B cell (primary cell): ENCODE measurements around the gene KCNG4. TPM values are rescaled to one million over a fixed set of nuclear protein-coding genes. Genes with fewer than 3 reads are reported as not detected.

Experiments used
- ATAC-seq: fragments of 200-7000 bp; cut with Tn5 transposase; one replicate; pipeline ENCODE4 v1.10.0; 2021; ENCODE audit warnings: low read depth, mild to moderate bottlenecking, moderate number of reproducible peaks, moderate library complexity
- CTCF ChIA-PET: fragments of 350-600 bp; sonication (Branson Sonifier 250); formaldehyde crosslinking; loops from one replicate; lab custom pipeline; 2021; ENCODE audit warnings: antibody characterized with exemption, inconsistent platforms; lab: Charles Lee
- POLR2A ChIA-PET: fragments of 350-600 bp; sonication (Branson Sonifier 250); formaldehyde crosslinking; loops from one replicate; lab custom pipeline; 2021; ENCODE audit warnings: antibody characterized with exemption; lab: Charles Lee
- DNase-seq: peaks from one replicate; pipeline ENCODE4 v3.0.0; 2013
- H2AFZ ChIP-seq: 2 replicates; pipeline ENCODE4 v1.6.1; 2012; ENCODE audit warnings: mild to moderate bottlenecking, low read depth, low read length; ENCODE audit not compliant: insufficient read depth, poor library complexity, severe bottlenecking
- H3K27ac ChIP-seq, 2 donors: 1 replicate in 1 of 2; 2 replicates in 1 of 2; pipeline ENCODE4 v1.5.1; 2012 to 2013; ENCODE audit warnings: low read length in 2 of 2, mild to moderate bottlenecking in 2 of 2, moderate library complexity in 1 of 2
- H3K27me3 ChIP-seq, 4 experiments: fragments of 200-600 bp in 1 of 4; sonication (generic) in 1 of 4; replicated peaks in 1 of 4; 1 replicate in 2 of 4; 2 replicates in 2 of 4; pipeline versions ENCODE4 v1.6.1 to v1.7.0; 2013 to 2016; ENCODE audit warnings: low read length in 3 of 4, mild to moderate bottlenecking in 2 of 4, mixed read lengths in 1 of 4, moderate library complexity in 1 of 4; ENCODE audit not compliant: insufficient read depth in 4 of 4, control insufficient read depth in 3 of 4; ENCODE audit errors: control extremely low read depth in 1 of 4
- H3K36me3 ChIP-seq, 2 experiments: replicated peaks in 1 of 2; 1 replicate in 1 of 2; 2 replicates in 1 of 2; pipeline versions ENCODE4 v1.6.1 to v1.7.1; 2013; ENCODE audit warnings: low read length in 1 of 2; ENCODE audit not compliant: insufficient read depth in 2 of 2, control insufficient read depth in 1 of 2; ENCODE audit errors: control extremely low read depth in 1 of 2, extremely low read depth in 1 of 2
- H3K4me1 ChIP-seq, 2 donors: fragments of 200-600 bp in 1 of 2; sonication (generic) in 1 of 2; 1 replicate in 1 of 2; 2 replicates in 1 of 2; pipeline versions ENCODE4 v1.5.1 to v1.6.1; 2013 to 2017; ENCODE audit warnings: low read length in 2 of 2; ENCODE audit not compliant: control insufficient read depth in 2 of 2, insufficient read depth in 2 of 2
- H3K4me2 ChIP-seq: replicated peaks from 2 replicates; pipeline ENCODE3; 2012; ENCODE audit warnings: mild to moderate bottlenecking, low read depth, low read length; ENCODE audit not compliant: poor library complexity, severe bottlenecking
- H3K4me3 ChIP-seq, 5 experiments: fragments of 200-600 bp in 1 of 5; sonication (generic) in 1 of 5; 1 replicate in 3 of 5; 2 replicates in 2 of 5; pipeline versions ENCODE4 v1.5.1 to v1.7.0; 2011 to 2016; ENCODE audit warnings: low read length in 4 of 5, mild to moderate bottlenecking in 4 of 5, low read depth in 2 of 5, control low read depth in 1 of 5, moderate library complexity in 1 of 5; ENCODE audit not compliant: insufficient read depth in 1 of 5; ENCODE audit errors: control extremely low read depth in 1 of 5, extremely low read depth in 1 of 5
- H3K79me2 ChIP-seq: fragments of 200-600 bp; sonication (generic); one replicate; pipeline ENCODE4 v1.6.0; 2016; ENCODE audit warnings: low read length; ENCODE audit not compliant: control insufficient read depth, insufficient read depth
- H3K9ac ChIP-seq: fragments of 200-600 bp; sonication (generic); 2 replicates; pipeline ENCODE4 v1.6.1; 2017; ENCODE audit warnings: mild to moderate bottlenecking, low read length, moderate library complexity
- H3K9me3 ChIP-seq, 3 donors: one replicate each; pipeline versions ENCODE4 v1.6.1 to v1.7.1; 2013; ENCODE audit warnings: low read length in 2 of 3; ENCODE audit not compliant: control insufficient read depth in 2 of 3, insufficient read depth in 1 of 3; ENCODE audit errors: control extremely low read depth in 1 of 3
- H4K20me1 ChIP-seq: 2 replicates; pipeline ENCODE4 v1.6.0; 2012; ENCODE audit warnings: mild to moderate bottlenecking, low read length; ENCODE audit not compliant: insufficient read depth, control insufficient read depth, poor library complexity, severe bottlenecking
- H3K27ac Mint-ChIP-seq: one replicate; pipeline ENCODE4 v1.8.0; 2021; ENCODE audit warnings: mixed read lengths
- H3K27me3 Mint-ChIP-seq: one replicate; pipeline ENCODE4 v1.8.0; 2021; ENCODE audit warnings: mixed read lengths
- H3K4me1 Mint-ChIP-seq: one replicate; pipeline ENCODE4 v1.8.0; 2021; ENCODE audit warnings: mixed read lengths
- H3K4me3 Mint-ChIP-seq: one replicate; pipeline ENCODE4 v1.8.0; 2021; ENCODE audit warnings: mixed read lengths
- H3K9me3 Mint-ChIP-seq: one replicate; pipeline ENCODE4 v1.8.0; 2022; ENCODE audit warnings: mixed read lengths; ENCODE audit not compliant: insufficient read depth
- EZH2 ChIP-seq: IDR thresholded peaks from 2 replicates; pipeline ENCODE4 v1.6.1; 2012; ENCODE audit warnings: borderline replicate concordance, low read depth, mild to moderate bottlenecking, moderate library complexity, low read length; ENCODE audit not compliant: insufficient read depth, poor library complexity, severe bottlenecking
- WGBS: methylation state at CpG from one replicate; pipeline ENCODE4 v1.1.5; 2013; ENCODE audit warnings: missing lambda C conversion rate; ENCODE audit not compliant: insufficient coverage; 5-methylcytosine and 5-hydroxymethylcytosine counted together
- intact Hi-C: fragments of 100-400 bp; cut with micrococcal nuclease; formaldehyde crosslinking; loops from one replicate; pipeline ENCODE4 v1.10.0; 2022
- polyA plus RNA-seq: library from polyadenylated mRNA; depleted of rRNA; stranded (reverse); fragments of >200 nt; gene quantifications from 2 replicates; pipeline ENCODE4 v1.2.3, GENCODE V29; 2012
- total RNA-seq, 2 donors: library from RNA; stranded (reverse); fragments of 120-200 nt in 1 of 2; gene quantifications; 1 replicate in 1 of 2; 2 replicates in 1 of 2; pipeline versions ENCODE4 v1.2.3 to v1.2.4, GENCODE V29; 2013 to 2022
- TF ChIP-seq, protein P1 (sequence below): fragments of 200-600 bp; IDR thresholded peaks from one replicate; pipeline ENCODE4 v1.8.0; 2022; ENCODE audit warnings: antibody characterized with exemption, mild to moderate bottlenecking

Gene KCNG4
- total and polyA plus RNA-seq, 2 donors (not counting 1 experiment from before 2014, with no cell fraction given) = not detected

DNA sequence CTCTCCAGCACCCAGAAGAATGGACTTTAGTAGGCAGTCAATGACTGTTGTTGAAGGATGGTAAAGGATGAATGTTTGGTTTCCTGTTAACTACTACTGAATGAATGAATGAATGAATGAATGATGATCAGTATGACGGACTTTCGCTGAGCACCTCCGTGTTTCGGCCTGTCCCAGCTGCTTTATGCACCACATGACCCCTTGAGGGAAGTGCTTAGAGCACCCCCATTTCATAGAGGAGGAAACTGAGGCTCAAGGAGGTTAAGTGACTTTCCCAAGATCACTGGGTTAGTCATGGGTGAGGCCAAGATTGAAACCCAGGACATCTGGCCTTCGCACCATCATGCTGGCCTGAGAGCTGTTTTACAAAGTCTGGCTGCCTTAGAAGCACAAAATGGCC is 6.8 kb downstream of the KCNG4 start:
- POLR2A ChIA-PET = no interaction called here
- 100% methylated on average over 4 of the region's 5 CpGs for WGBS
- H3K27ac Mint-ChIP-seq = no peak overlapping the region

DNA sequence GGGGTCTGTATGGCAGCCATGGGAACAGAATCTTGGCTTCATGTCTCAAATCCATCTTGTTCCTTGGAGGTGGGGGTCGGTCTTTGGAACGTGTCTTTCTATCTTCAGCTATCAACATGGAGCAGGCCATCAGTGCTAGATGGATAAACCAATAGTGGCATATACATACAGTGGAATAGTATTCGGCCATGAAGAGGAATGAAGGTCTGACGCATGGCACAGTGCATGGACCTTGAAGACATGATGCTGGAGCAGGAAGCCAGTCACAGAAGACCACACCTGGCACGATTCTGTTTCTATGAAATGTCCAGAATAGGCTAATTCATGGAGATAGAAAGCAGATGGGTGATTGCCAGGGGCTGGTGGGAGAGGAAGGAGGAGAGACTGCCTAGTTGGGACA is 7.8 kb downstream of the KCNG4 start:
- ChIA-PET POLR2A (no interaction called here), CTCF (no interaction called here)
- Histone ChIP-seq H3K27me3 (no peaks in the 10 kb centered on the region), H3K79me2 (no peaks in the 10 kb centered on the region), H3K9me3 (no peaks in the 10 kb centered on the region), H2AFZ (no peak overlapping the region), H3K4me2 (no peak overlapping the region), H3K4me1 (no peaks in the 10 kb centered on the region), H3K36me3 (no peaks in the 10 kb centered on the region), H3K4me3 (no peak overlapping the region), H3K9ac (no peak overlapping the region), H4K20me1 (no peaks in the 10 kb centered on the region), H3K27ac (no peak overlapping the region)
- Mint-ChIP-seq H3K27ac (no peak overlapping the region), H3K27me3 (peaks cover 15% of the 10 kb centered on the region), H3K4me1 (no peaks in the 10 kb centered on the region), H3K4me3 (no peak overlapping the region), H3K9me3 (no peaks in the 10 kb centered on the region)
- intact Hi-C loops = no loop called here
- WGBS = 92% methylated on average over 3 of the region's 5 CpGs
- DNase-seq (no peak), ATAC-seq (no peak)
- TF ChIP-seq, protein P1, sequence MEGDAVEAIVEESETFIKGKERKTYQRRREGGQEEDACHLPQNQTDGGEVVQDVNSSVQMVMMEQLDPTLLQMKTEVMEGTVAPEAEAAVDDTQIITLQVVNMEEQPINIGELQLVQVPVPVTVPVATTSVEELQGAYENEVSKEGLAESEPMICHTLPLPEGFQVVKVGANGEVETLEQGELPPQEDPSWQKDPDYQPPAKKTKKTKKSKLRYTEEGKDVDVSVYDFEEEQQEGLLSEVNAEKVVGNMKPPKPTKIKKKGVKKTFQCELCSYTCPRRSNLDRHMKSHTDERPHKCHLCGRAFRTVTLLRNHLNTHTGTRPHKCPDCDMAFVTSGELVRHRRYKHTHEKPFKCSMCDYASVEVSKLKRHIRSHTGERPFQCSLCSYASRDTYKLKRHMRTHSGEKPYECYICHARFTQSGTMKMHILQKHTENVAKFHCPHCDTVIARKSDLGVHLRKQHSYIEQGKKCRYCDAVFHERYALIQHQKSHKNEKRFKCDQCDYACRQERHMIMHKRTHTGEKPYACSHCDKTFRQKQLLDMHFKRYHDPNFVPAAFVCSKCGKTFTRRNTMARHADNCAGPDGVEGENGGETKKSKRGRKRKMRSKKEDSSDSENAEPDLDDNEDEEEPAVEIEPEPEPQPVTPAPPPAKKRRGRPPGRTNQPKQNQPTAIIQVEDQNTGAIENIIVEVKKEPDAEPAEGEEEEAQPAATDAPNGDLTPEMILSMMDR = no peak
- TF ChIP-seq EZH2 = no peak

More for the DNA sequence above, 6.8 kb downstream of the KCNG4 start:
- Histone ChIP-seq H4K20me1 (no peaks in the 10 kb centered on the region), H3K9me3 (no peaks in the 10 kb centered on the region), H3K27ac (no peak overlapping the region), H3K79me2 (no peaks in the 10 kb centered on the region), H3K4me2 (no peak overlapping the region), H2AFZ (no peak overlapping the region), H3K9ac (no peak overlapping the region), H3K36me3 (no peaks in the 10 kb centered on the region), H3K27me3 (peaks cover 0 to 3% (median 0%) of the 10 kb centered on the region in 4 experiments), H3K4me3 (no peak overlapping the region), H3K4me1 (no peaks in the 10 kb centered on the region)
- DNase-seq (no peak), ATAC-seq (no peak)
- H3K4me3 Mint-ChIP-seq = no peak overlapping the region
- intact Hi-C loops = no loop called here
- CTCF ChIA-PET = no interaction called here
- H3K4me1 Mint-ChIP-seq = no peaks in the 10 kb centered on the region
- H3K27me3 Mint-ChIP-seq = peaks cover 10% of the 10 kb centered on the region
- TF ChIP-seq, protein P1 = no peak
- TF ChIP-seq EZH2 = no peak
- no peaks in the 10 kb centered on the region for H3K9me3 Mint-ChIP-seq
